HepG2 (cell line): Measurements from ENCODE around the gene C1orf159. TPM values are rescaled to one million over a fixed set of nuclear protein-coding genes. Genes with fewer than 3 reads are reported as not detected.

Experiments used
- ATAC-seq: fragments of 200-7000 bp; cut with Tn5 transposase; 3 replicates; pipeline ENCODE4 v1.9.1; 2020; ENCODE audit warnings: mild to moderate bottlenecking, moderate library complexity
- BruUV-seq: library from RNA; stranded (reverse); fragments of 400-500 nt; replicated peaks from 2 replicates; lab custom pipeline; 2021; lab: Mats Ljungman, UMichigan
- CTCF ChIA-PET: fragments of 300-600 bp; formaldehyde crosslinking; extraction: SDS; loops from one replicate; lab custom pipeline; 2021; ENCODE audit warnings: low total read pairs, inconsistent platforms, low intra/inter-chr PET ratio; lab: Yijun Ruan, JAX
- POLR2A ChIA-PET: fragments of 350-600 bp; sonication (Branson Sonifier 250); formaldehyde crosslinking; loops from one replicate; lab custom pipeline; 2020; ENCODE audit warnings: antibody characterized with exemption, inconsistent platforms; lab: Yijun Ruan, JAX
- DNase-seq: peaks from one replicate; pipeline ENCODE4 v3.0.0-alpha.2; 2015; ENCODE audit warnings: low spot score
- FAIRE-seq: peaks from 3 replicates; lab custom pipeline; 2011; peaks lifted over from hg19 to GRCh38; lab: Jason Lieb, UNC
- H2AFZ ChIP-seq: one replicate; pipeline ENCODE4 v1.6.1; 2011; ENCODE audit warnings: low read length, inconsistent platforms
- H3K27ac ChIP-seq: fragments of 300-600 bp; 3 replicates; pipeline ENCODE4 v1.8.0; 2011; ENCODE audit warnings: mixed run types, mild to moderate bottlenecking, mixed read lengths, low read length, inconsistent platforms; ENCODE audit not compliant: insufficient read depth; ENCODE audit errors: extremely low read length
- H3K27me3 ChIP-seq, 2 experiments: fragments of 200-600 bp in 1 of 2; 2 replicates in 1 of 2; 3 replicates in 1 of 2; pipeline versions ENCODE4 v1.6.0 to v1.8.0; 2011; ENCODE audit warnings: low read length in 2 of 2, mild to moderate bottlenecking in 2 of 2, moderate library complexity in 2 of 2, inconsistent platforms in 1 of 2; ENCODE audit not compliant: insufficient read depth in 2 of 2, control insufficient read depth in 1 of 2
- H3K36me3 ChIP-seq, 2 experiments: fragments of 200-600 bp in 1 of 2; replicated peaks in 1 of 2; 2 replicates in 1 of 2; 3 replicates in 1 of 2; pipeline versions ENCODE4 v1.5.1 to v1.8.0; 2011; ENCODE audit warnings: low read length in 2 of 2, inconsistent platforms in 1 of 2; ENCODE audit not compliant: insufficient read depth in 2 of 2, control insufficient read depth in 1 of 2
- H3K4me1 ChIP-seq: 2 replicates; pipeline ENCODE4 v1.5.1; 2012; ENCODE audit warnings: low read length, inconsistent platforms; ENCODE audit not compliant: insufficient read depth
- H3K4me2 ChIP-seq: 2 replicates; pipeline ENCODE4 v1.6.0; 2011; ENCODE audit warnings: low read depth, low read length, inconsistent platforms
- H3K4me3 ChIP-seq, 3 experiments: fragments of 200-600 bp in 1 of 3; sonication (generic), shearing (Covaris generic) in 1 of 3; replicated peaks in 1 of 3; 2 replicates each; pipeline ENCODE4 v1.5.1; 2011 to 2016; ENCODE audit warnings: low read length in 3 of 3, inconsistent platforms in 2 of 3, low read depth in 2 of 3, mild to moderate bottlenecking in 2 of 3, control low read depth in 1 of 3, mixed read lengths in 1 of 3; ENCODE audit not compliant: insufficient read depth in 1 of 3
- H3K79me2 ChIP-seq: one replicate; pipeline ENCODE4 v1.6.1; 2011; ENCODE audit warnings: low read length, inconsistent platforms; ENCODE audit not compliant: insufficient read depth
- H3K9ac ChIP-seq: 2 replicates; pipeline ENCODE4 v1.6.0; 2011; ENCODE audit warnings: mild to moderate bottlenecking, low read depth, low read length, inconsistent platforms; ENCODE audit not compliant: insufficient read depth
- H3K9me3 ChIP-seq: 2 replicates; pipeline ENCODE4 v1.5.1; 2012; ENCODE audit warnings: mild to moderate bottlenecking, low read length
- H4K20me1 ChIP-seq: 2 replicates; pipeline ENCODE4 v1.6.0; 2011; ENCODE audit warnings: inconsistent platforms, mild to moderate bottlenecking, low read length, moderate library complexity; ENCODE audit not compliant: insufficient read depth
- CEBPG ChIP-seq: IDR thresholded peaks from 2 replicates; pipeline ENCODE4 v1.6.1; 2016
- CHCHD3 ChIP-seq: sonication (generic); formaldehyde crosslinking; IDR thresholded peaks from 2 replicates; pipeline ENCODE4 v1.8.0; 2022; ENCODE audit warnings: mild to moderate bottlenecking, missing genetic modification reagents, moderate library complexity
- EHMT2 ChIP-seq: fragments of 200-600 bp; sonication (generic); IDR thresholded peaks from 2 replicates; pipeline ENCODE4 v1.7.0; 2017; ENCODE audit warnings: antibody characterized with exemption, low read depth, low read length, borderline replicate concordance
- ELF1 ChIP-seq: sonication (generic); formaldehyde crosslinking; IDR thresholded peaks from 2 replicates; pipeline ENCODE4 v1.4.0; 2020; ENCODE audit warnings: missing genetic modification reagents
- GTF2F1 ChIP-seq: fragments of 150-350 bp; IDR thresholded peaks from 2 replicates; pipeline ENCODE4 v1.6.1; 2014; ENCODE audit warnings: low read length
- PAWR ChIP-seq: sonication (generic); formaldehyde crosslinking; IDR thresholded peaks from 2 replicates; pipeline ENCODE4 v1.4.0; 2020; ENCODE audit warnings: missing genetic modification reagents, mild to moderate bottlenecking, borderline replicate concordance
- RARA ChIP-seq: IDR thresholded peaks from 2 replicates; pipeline ENCODE4 v1.6.1; 2016; ENCODE audit warnings: missing genetic modification reagents, missing compliant biosample characterization
- TGIF2 ChIP-seq: IDR thresholded peaks from 2 replicates; pipeline ENCODE4 v1.6.1; 2016; ENCODE audit warnings: control low read depth, missing compliant biosample characterization
- XRCC5 ChIP-seq: fragments of 200-400 bp; formaldehyde crosslinking; optimal IDR thresholded peaks from 2 replicates; pipeline ENCODE3; 2017; ENCODE audit warnings: mild to moderate bottlenecking, low read length
- ZNF160 ChIP-seq: sonication (generic); formaldehyde crosslinking; IDR thresholded peaks from 2 replicates; pipeline ENCODE4 v1.8.0; 2022; ENCODE audit warnings: mild to moderate bottlenecking, inconsistent platforms, missing genetic modification reagents
- ZNF225 ChIP-seq: sonication (generic); formaldehyde crosslinking; IDR thresholded peaks from 2 replicates; pipeline ENCODE4 v1.4.0; 2020; ENCODE audit warnings: mild to moderate bottlenecking, missing genetic modification reagents
- ZNF460 ChIP-seq: sonication (generic); formaldehyde crosslinking; IDR thresholded peaks from 2 replicates; pipeline ENCODE4 v1.5.1; 2020; ENCODE audit warnings: missing genetic modification reagents, mild to moderate bottlenecking, borderline replicate concordance
- ZNF572 ChIP-seq: sonication (generic); formaldehyde crosslinking; IDR thresholded peaks from 2 replicates; pipeline ENCODE4 v1.5.1; 2020; ENCODE audit warnings: mild to moderate bottlenecking, missing genetic modification reagents
- ZNF766 ChIP-seq: sonication (generic); formaldehyde crosslinking; IDR thresholded peaks from 2 replicates; pipeline ENCODE4 v1.5.0; 2020; ENCODE audit warnings: missing genetic modification reagents, borderline replicate concordance
- ZNF773 ChIP-seq: sonication (generic); formaldehyde crosslinking; IDR thresholded peaks from 2 replicates; pipeline ENCODE4 v1.4.0; 2020; ENCODE audit warnings: missing genetic modification reagents, borderline replicate concordance
- ZNF83 ChIP-seq: sonication (generic); formaldehyde crosslinking; IDR thresholded peaks from 2 replicates; pipeline ENCODE4 v1.4.0; 2020; ENCODE audit warnings: missing genetic modification reagents, mild to moderate bottlenecking, borderline replicate concordance
- WGBS: methylation state at CpG from one replicate; pipeline ENCODE4 v1.1.6; 2017; ENCODE audit warnings: low lambda C conversion rate; 5-methylcytosine and 5-hydroxymethylcytosine counted together
- in situ Hi-C: cut with HindIII; loops from 2 replicates; pipeline ENCODE4 v1.10.0; 2017; ENCODE audit warnings: low pct_unique_long_range_greater_than_20kb; ENCODE audit not compliant: extremely low pct_ligation_motif_present
- intact Hi-C: fragments of 100-400 bp; cut with micrococcal nuclease; formaldehyde crosslinking; loops from one replicate; pipeline ENCODE4 v1.10.0; 2022; ENCODE audit not compliant: unreplicated experiment
- polyA plus RNA-seq, 8 experiments: library from polyadenylated mRNA; depleted of rRNA in 3 of 8; stranded (reverse) in 7 of 8; unstranded in 1 of 8; fragments of >200 nt; fragmentation: Illumina TruSeq in 4 of 8; extraction: Trizol in 4 of 8; gene quantifications; 2 replicates each; pipeline versions ENCODE4 v1.2.1 to v1.2.3, GENCODE V29; 2011 to 2016; ENCODE audit warnings: low read depth in 4 of 8, missing spikeins in 1 of 8, mixed read lengths in 1 of 8; ENCODE audit not compliant: insufficient read depth in 1 of 8
- total RNA-seq, 5 experiments: library from RNA; depleted of rRNA; stranded (reverse); fragments of >200 nt; fragmentation: Illumina TruSeq; extraction: Trizol; gene quantifications; 2 replicates each; pipeline ENCODE4 v1.2.3, GENCODE V29; 2016; ENCODE audit warnings: low read depth in 1 of 5
- TF ChIP-seq, protein P1 (sequence below): sonication (generic); formaldehyde crosslinking; IDR thresholded peaks from 2 replicates; pipeline ENCODE4 v1.5.0; 2020; ENCODE audit warnings: missing genetic modification reagents
- TF ChIP-seq, protein P2 (sequence below): sonication (generic); formaldehyde crosslinking; IDR thresholded peaks from 2 replicates; pipeline ENCODE4 v1.4.0; 2020; ENCODE audit warnings: mild to moderate bottlenecking, missing genetic modification reagents

Gene C1orf159
- total and polyA plus RNA-seq, 2 of the 13 experiments (the other 11 are each of a cell fraction or from before 2014, with no cell fraction given) = 3.8 to 6.7 TPM

DNA sequence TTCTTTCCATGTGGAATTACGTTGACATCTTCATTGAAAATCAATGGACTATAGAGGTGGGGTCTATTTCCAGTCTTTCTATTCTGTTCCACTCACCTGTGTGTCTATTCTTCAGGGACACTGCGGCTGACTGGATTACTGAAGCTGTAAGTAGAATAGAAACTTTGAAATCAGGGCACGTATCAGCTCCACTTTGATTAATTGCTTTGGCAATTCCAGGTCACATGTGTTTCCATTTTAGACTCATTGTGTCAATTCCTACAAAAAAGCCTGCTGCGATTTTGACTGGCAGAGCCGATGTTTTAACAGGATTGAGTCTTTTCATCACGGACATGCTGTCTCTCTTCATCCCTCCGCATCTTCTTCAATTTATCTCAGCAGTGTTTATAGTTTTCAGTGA is 20.9 kb downstream of the C1orf159 start:
- ATAC-seq (no peak), DNase-seq (no peak), FAIRE-seq (no peak)
- ChIA-PET POLR2A (no interaction called here), CTCF (no interaction called here)
- no peaks in the 10 kb centered on the region for H3K9me3 ChIP-seq
- no peak overlapping the region for H2AFZ ChIP-seq
- H3K79me2 ChIP-seq = no peaks in the 10 kb centered on the region
- no peak for TF ChIP-seq ZNF773 (CRISPR knock-in tag)
- TF ChIP-seq TGIF2 (CRISPR knock-in tag) = no peak
- in situ Hi-C loops (no loop called here), intact Hi-C loops (no loop called here)
- no peaks in the 10 kb centered on the region for H4K20me1 ChIP-seq
- no peak overlapping the region for H3K9ac ChIP-seq
- no TSS peak for BruUV-seq
- H3K36me3 ChIP-seq = no peaks in the 10 kb centered on the region
- H3K27ac ChIP-seq = no peak overlapping the region
- H3K4me3 ChIP-seq = no peak overlapping the region
- WGBS = 96% methylated on average over 7 of the region's 7 CpGs
- H3K27me3 ChIP-seq = no peaks in the 10 kb centered on the region; a peak in 1 of 5 replicates
- H3K4me2 ChIP-seq = no peak overlapping the region
- peaks cover 10% of the 10 kb centered on the region for H3K4me1 ChIP-seq

DNA sequence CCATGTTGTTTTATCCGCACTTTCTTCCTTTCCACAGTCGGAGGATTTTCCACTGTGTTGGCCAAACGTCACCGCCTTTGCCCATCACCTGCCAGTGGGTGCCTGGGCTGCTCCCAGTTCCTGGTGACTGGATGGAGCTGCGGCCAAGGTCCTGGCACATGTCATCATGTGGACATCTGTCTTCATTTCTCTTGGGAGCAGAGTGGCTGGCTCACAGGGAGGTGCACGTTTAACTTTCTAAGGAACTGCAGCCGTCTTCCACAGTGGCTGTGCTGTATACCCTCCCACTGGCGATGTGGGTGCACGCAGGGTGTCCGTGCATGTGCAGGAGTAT is 22.3 kb downstream of the C1orf159 start:
- peaks cover 10% of the 10 kb centered on the region for H3K4me1 ChIP-seq
- POLR2A ChIA-PET = no interaction called here
- H3K27ac ChIP-seq = no peak overlapping the region
- H2AFZ ChIP-seq = no peak overlapping the region
- no peak for FAIRE-seq
- H3K36me3 ChIP-seq = no peaks in the 10 kb centered on the region
- no peaks in the 10 kb centered on the region for H3K79me2 ChIP-seq
- DNase-seq = no peak
- ATAC-seq = no peak
- no peaks in the 10 kb centered on the region; a peak in 1 of 5 replicates for H3K27me3 ChIP-seq
- BruUV-seq = no TSS peak
- H4K20me1 ChIP-seq = no peaks in the 10 kb centered on the region
- no peak overlapping the region for H3K4me3 ChIP-seq
- H3K9ac ChIP-seq = no peak overlapping the region
- no peak overlapping the region for H3K4me2 ChIP-seq
- CTCF ChIA-PET = no interaction called here
- in situ Hi-C loops = no loop called here
- no peaks in the 10 kb centered on the region for H3K9me3 ChIP-seq
- 93% methylated on average over 10 of the region's 10 CpGs for WGBS
- intact Hi-C loops = no loop called here
- TF ChIP-seq XRCC5 (no peak), PAWR (no peak), GTF2F1 (no peak), ZNF766 (no peak), ZNF225 (CRISPR knock-in tag) (no peak), ZNF83 (CRISPR knock-in tag) (no peak), ZNF572 (CRISPR knock-in tag) (no peak), RARA (CRISPR knock-in tag) (no peak), CEBPG (no peak), ELF1 (CRISPR knock-in tag) (no peak), EHMT2 (no peak), CHCHD3 (CRISPR knock-in tag) (no peak), ZNF460 (CRISPR knock-in tag) (no peak), ZNF160 (no peak)
- TF ChIP-seq, protein P1, sequence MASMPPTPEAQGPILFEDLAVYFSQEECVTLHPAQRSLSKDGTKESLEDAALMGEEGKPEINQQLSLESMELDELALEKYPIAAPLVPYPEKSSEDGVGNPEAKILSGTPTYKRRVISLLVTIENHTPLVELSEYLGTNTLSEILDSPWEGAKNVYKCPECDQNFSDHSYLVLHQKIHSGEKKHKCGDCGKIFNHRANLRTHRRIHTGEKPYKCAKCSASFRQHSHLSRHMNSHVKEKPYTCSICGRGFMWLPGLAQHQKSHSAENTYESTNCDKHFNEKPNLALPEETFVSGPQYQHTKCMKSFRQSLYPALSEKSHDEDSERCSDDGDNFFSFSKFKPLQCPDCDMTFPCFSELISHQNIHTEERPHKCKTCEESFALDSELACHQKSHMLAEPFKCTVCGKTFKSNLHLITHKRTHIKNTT (CRISPR knock-in tag) = no peak
- TF ChIP-seq, protein P2, sequence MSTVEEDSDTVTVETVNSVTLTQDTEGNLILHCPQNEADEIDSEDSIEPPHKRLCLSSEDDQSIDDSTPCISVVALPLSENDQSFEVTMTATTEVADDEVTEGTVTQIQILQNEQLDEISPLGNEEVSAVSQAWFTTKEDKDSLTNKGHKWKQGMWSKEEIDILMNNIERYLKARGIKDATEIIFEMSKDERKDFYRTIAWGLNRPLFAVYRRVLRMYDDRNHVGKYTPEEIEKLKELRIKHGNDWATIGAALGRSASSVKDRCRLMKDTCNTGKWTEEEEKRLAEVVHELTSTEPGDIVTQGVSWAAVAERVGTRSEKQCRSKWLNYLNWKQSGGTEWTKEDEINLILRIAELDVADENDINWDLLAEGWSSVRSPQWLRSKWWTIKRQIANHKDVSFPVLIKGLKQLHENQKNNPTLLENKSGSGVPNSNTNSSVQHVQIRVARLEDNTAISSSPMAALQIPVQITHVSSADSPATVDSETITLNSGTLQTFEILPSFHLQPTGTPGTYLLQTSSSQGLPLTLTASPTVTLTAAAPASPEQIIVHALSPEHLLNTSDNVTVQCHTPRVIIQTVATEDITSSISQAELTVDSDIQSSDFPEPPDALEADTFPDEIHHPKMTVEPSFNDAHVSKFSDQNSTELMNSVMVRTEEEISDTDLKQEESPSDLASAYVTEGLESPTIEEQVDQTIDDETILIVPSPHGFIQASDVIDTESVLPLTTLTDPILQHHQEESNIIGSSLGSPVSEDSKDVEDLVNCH (CRISPR knock-in tag) = no peak
